NCI-H1694 (cell line): ENCODE measurements around the gene TREML1.

ENCODE experiments used
- DNase-seq: peaks from one replicate; lab custom pipeline; 2025; lab: John Stamatoyannopoulos, UW

TREML1 gene

GRCh38 chr6:41177695-41178094 lies 23.5 kb upstream of the TREML1 start:
- no peak for DNase-seq

GRCh38 chr6:41177287-41177686 lies 23.1 kb upstream of the TREML1 start:
- DNase-seq = no peak

DNA sequence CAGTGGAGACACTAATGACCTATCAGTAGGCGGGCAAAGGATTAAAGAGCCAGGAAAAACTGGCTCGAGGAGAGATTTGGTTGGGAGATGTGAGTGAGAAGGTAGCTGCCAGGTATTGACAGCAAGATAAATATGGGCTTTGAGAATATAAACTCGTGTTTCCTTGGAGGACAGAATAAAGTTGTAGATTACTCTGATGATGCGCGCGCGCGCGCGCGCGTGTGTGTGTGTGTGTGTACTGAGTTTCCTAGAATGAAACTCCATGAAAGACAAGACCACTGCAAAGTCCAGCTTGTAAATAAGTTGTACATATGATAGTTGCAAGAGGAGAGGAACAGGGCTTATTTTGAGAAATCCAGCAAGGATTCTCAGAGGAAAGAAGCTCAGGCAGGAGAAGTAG lies 22.0 kb upstream of the TREML1 start:
- no peak for DNase-seq

DNA sequence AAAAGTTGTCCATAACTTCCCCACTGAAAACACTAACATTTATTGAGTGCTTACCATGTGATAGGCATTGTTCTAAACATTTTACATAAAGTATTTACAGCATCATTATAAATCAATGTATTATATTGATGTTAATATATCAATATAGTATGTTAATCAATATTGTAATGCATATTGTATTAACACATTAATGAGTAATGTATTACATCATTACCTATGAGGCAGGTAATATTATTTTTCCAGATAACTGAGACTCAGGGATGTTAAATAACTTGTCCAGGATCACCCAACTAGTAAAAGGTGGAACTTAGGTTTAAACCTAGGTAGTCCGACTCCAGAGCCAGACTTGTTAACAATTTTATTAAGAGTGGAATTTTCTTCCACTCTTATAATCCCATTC lies 20.9 kb upstream of the TREML1 start:
- DNase-seq = no peak

- no peak for DNase-seq
Measured at GRCh38 chr6:41174610-41175009, 20.5 kb upstream of the TREML1 start.

- DNase-seq = no peak
Measured at GRCh38 chr6:41171908-41172307, 17.8 kb upstream of the TREML1 start.

DNA sequence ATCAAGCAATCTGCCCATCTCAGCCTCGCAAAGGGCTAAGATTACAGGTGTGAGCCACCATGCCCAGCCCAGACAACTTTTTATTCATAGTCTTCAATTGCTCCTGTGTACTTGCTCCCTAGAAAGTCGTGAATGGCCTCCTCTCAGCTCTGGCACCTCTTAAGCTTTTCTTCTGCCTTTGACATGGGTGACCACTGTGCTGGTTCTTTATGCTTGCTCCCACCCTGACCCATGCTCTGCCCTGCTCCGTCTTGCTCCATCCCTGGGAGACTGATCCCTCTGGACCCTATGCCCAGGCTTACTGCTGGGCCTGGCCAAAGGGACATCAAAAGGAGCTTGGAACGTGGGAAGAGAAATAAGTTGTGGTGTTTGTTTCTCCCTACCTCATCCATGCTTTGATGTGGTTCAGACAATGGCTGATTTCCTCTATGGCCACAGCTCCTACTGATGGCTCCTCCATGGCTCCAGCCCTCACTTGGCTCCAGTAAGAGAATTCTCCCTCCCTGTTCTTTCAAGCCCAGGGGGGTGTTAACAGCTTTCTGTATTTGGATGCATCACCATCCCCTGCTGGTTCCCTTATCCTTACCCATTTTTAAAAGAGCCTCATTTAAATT lies 16.5 kb upstream of the TREML1 start:
- no peak for DNase-seq

DNA sequence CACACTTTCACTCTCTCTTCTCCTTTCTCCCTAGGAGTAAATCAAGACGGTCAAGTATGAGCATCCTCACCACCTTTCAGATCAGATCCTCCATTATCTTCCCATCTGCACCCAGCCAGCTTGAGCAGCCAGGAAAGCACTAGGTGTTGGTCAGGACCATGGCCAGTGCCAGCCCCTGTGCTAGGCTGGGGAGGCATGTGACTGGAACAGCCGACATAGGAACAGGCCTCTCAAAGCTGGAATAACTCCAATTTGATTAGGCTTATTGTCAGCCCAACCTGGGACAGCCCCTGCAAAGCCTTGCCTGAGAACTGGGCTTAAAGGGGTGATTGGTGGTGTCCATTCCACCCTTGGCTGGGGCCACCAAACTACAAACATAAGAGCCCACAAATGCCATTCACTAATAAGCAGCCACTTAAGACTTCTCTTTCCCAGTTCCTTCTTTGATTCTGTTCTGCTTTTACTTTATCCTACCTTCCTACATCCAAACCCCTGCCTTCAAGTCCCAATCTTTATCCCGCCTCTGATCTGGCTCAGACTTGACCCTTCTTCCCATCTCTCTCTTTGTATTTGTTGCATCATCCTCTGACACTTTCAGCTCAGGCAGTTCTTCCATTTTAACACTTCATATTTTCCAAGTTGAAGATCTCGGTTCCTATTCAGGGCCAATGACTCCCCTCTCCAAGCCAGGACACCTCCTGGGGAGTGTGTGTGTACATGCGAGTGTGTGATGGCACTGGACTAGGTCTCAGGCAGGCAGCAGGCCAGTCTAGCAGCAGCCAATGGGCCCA lies 13.2 kb upstream of the TREML1 start:
- DNase-seq = no peak

- no peak for DNase-seq
Measured at GRCh38 chr6:41164551-41165120, 10.5 kb upstream of the TREML1 start.

DNA sequence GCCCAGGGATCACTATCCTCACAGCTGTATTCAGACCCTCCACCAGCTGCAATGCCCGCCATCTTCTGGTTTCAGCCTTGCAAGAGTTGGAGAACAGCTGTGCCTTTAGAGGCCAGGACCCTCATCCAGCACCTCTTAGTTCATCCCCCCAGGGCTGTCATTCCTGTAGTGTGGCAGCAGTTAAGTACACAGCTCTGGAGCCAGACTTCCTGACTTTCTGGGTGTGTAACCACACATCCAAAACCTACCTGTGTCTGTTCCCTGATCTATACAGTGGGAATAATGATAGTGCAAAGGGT lies 9.2 kb upstream of the TREML1 start:
- DNase-seq = no peak

- no peak for DNase-seq
Measured at GRCh38 chr6:41162687-41163418, 8.7 kb upstream of the TREML1 start, which contains the start of gene TREM2. Gene TREM2 (minus strand): TSS chr6:41163116. CDS start chr6:41163082, 34 bp downstream.

GRCh38 chr6:41161851-41162552 lies 7.9 kb upstream of the TREML1 start:
- no peak for DNase-seq

GRCh38 chr6:41161380-41161779 lies 7.2 kb upstream of the TREML1 start:
- DNase-seq = no peak

DNA sequence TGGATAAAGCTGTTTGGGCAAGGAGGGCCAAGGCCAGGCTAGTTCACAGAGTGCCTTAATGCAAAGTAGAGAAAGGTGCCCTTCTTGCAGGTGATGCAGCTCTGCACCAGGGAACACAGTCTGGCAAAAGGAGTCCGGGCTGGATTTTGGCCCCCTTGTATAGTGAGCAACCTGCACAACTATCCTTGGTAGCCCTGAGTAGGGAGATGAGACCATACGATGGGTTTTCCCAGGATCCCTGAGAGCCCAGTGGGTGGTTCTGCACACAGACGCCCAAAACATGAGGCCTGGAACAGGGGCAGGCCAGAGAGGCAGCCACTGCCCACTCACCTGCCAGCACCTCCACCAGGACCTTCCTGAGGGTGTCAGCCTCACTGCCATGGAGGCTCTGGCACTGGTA lies 6.8 kb upstream of the TREML1 start:
- no peak for DNase-seq

- peak; percentile 82 for DNase-seq
Measured at GRCh38 chr6:41159415-41160082, 5.4 kb upstream of the TREML1 start.

- DNase-seq = no peak
Measured at GRCh38 chr6:41157323-41157722, 3.2 kb upstream of the TREML1 start.

DNA sequence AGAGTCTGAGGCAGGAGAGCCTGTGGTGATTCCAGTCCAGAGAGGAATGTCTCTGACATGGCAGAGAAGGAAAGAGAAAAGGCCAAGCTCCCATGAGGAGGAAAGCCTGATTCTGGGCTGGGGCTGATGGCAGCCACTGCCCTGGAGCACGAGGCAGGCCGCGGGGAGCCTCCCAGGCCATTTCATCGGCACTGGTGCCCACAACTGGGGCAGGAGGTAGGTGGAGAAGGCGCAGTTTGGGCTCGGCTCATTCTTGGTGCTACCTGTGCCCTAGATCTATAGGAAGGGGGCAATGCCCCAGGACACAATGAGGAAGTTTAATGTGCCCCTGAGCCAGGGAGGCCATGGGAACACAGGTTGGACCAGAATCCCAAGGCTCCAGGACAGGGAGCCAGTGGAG lies 2.6 kb upstream of the TREML1 start:
- no peak for DNase-seq

- no peak for DNase-seq
Measured at GRCh38 chr6:41156001-41156400, 1.9 kb upstream of the TREML1 start.

GRCh38 chr6:41155132-41155805 lies 1.1 kb upstream of the TREML1 start:
- DNase-seq = no peak

- DNase-seq = no peak
Measured at GRCh38 chr6:41153451-41153850, 696 bp downstream of the TREML1 start.

DNA sequence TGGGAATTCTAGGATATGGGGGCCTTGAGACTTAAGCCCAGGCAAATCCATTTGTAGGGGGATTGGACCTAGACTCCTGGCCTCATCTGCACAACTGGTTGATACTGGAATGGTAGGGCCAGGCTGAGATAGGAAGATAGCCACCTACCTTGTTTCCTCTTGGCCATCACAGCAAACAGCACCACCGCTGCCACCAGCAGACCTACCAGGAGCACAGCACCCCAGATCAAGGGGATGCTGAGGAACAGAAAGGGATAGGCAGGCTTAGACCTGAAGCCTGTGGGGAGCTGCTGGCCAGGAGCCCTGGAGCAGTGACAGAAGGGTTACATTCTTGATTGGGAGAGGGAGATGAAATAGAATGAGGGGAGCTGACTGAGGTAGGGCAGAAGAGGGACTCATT lies 3.5 kb downstream of the TREML1 start:
- no peak for DNase-seq
